PFSK-1 (cell line): ENCODE data around the gene VDAC1.

Experiments used
- FOXP2 ChIP-seq: optimal IDR thresholded peaks from 2 replicates; pipeline ENCODE3; 2011; ENCODE audit warnings: borderline replicate concordance, control low read depth, inconsistent platforms; ENCODE audit not compliant: insufficient read depth; ENCODE audit errors: extremely low read length, extremely low read depth
- POLR2AphosphoS5 ChIP-seq: IDR thresholded peaks from 2 replicates; pipeline ENCODE4 v1.6.1; 2012; ENCODE audit warnings: low read depth, mild to moderate bottlenecking, control low read depth, low read length, moderate library complexity
- REST ChIP-seq, 2 experiments: IDR thresholded peaks; 2 replicates each; pipeline versions ENCODE4 v1.6.1 to v1.8.0; 2011 to 2012; ENCODE audit warnings: low read depth in 2 of 2, low read length in 2 of 2, control low read depth in 1 of 2, inconsistent platforms in 1 of 2, mild to moderate bottlenecking in 1 of 2, moderate library complexity in 1 of 2; ENCODE audit not compliant: insufficient read depth in 1 of 2
- SIN3A ChIP-seq: IDR thresholded peaks from 2 replicates; pipeline ENCODE4 v1.6.1; 2012; ENCODE audit warnings: mild to moderate bottlenecking, low read length, moderate library complexity, borderline replicate concordance; ENCODE audit not compliant: insufficient read depth
- TAF1 ChIP-seq: IDR thresholded peaks from 2 replicates; pipeline ENCODE4 v1.6.1; 2012; ENCODE audit warnings: low read length, control low read depth, borderline replicate concordance; ENCODE audit not compliant: insufficient read depth

VDAC1 gene

GRCh38 chr5:134048864-134049263, 44.1 kb upstream of the VDAC1 start:
- TF ChIP-seq FOXP2: no peak
- no peak for TF ChIP-seq SIN3A

- TF ChIP-seq REST (IDR thresholded peaks at IDR 0.05; ENCODE audit: insufficient read depth in 1 of 2, low read depth in 2 of 2, low read length in 2 of 2) (no peak), SIN3A (no peak), FOXP2 (no peak), TAF1 (no peak), POLR2AphosphoS5 (no peak)
These were observed 42.9 kb upstream of the VDAC1 start for GRCh38 chr5:134047687-134048056.

- TF ChIP-seq POLR2AphosphoS5 (no peak), REST (IDR thresholded peaks at IDR 0.05; ENCODE audit: insufficient read depth in 1 of 2, low read depth in 2 of 2, low read length in 2 of 2) (no peak), FOXP2 (no peak), SIN3A (no peak)
These were observed 42.3 kb upstream of the VDAC1 start for GRCh38 chr5:134046801-134047686.

- no peak for TF ChIP-seq SIN3A
- no peak for TF ChIP-seq TAF1
These were observed 41.6 kb upstream of the VDAC1 start for GRCh38 chr5:134046330-134046729.

GRCh38 chr5:134043793-134044792, 39.3 kb upstream of the VDAC1 start:
- TF ChIP-seq TAF1 (no peak), REST (IDR thresholded peaks at IDR 0.05; ENCODE audit: insufficient read depth in 1 of 2, low read depth in 2 of 2, low read length in 2 of 2) (no peak), FOXP2 (no peak), POLR2AphosphoS5 (no peak), SIN3A (no peak)
